Mucosa of stomach (tissue), 1 donor: Measurements from ENCODE around the gene ZBTB20.

Experiments
- H3K27me3 ChIP-seq: one replicate; pipeline ENCODE4 v1.7.0; 2013; ENCODE audit warnings: mild to moderate bottlenecking, low read length; ENCODE audit not compliant: control insufficient read depth, insufficient read depth
- H3K36me3 ChIP-seq: one replicate; pipeline ENCODE4 v1.7.0; 2013; ENCODE audit warnings: low read length; ENCODE audit not compliant: control insufficient read depth, insufficient read depth
- H3K4me1 ChIP-seq: one replicate; pipeline ENCODE4 v1.7.0; 2013; ENCODE audit warnings: mild to moderate bottlenecking, low read length; ENCODE audit not compliant: control insufficient read depth, insufficient read depth
- H3K4me3 ChIP-seq: one replicate; pipeline ENCODE4 v1.7.0; 2013; ENCODE audit warnings: low read length
- H3K9ac ChIP-seq: one replicate; pipeline ENCODE4 v1.7.0; 2013; ENCODE audit warnings: mild to moderate bottlenecking, low read length, moderate library complexity
- H3K9me3 ChIP-seq: one replicate; pipeline ENCODE4 v1.7.0; 2013; ENCODE audit warnings: mild to moderate bottlenecking, low read length, moderate library complexity; ENCODE audit not compliant: control insufficient read depth
- donor health status: Pancreatic carcinoma.

Gene ZBTB20

GRCh38 chr3:114590309-114591047 is 556.6 kb downstream of the ZBTB20 start:
- H3K4me3 ChIP-seq: no peak overlapping the region
- no peaks in the 10 kb centered on the region for H3K4me1 ChIP-seq
- H3K9ac ChIP-seq: no peak overlapping the region
- no peaks in the 10 kb centered on the region for H3K9me3 ChIP-seq
- no peaks in the 10 kb centered on the region for H3K36me3 ChIP-seq
- no peaks in the 10 kb centered on the region for H3K27me3 ChIP-seq

DNA sequence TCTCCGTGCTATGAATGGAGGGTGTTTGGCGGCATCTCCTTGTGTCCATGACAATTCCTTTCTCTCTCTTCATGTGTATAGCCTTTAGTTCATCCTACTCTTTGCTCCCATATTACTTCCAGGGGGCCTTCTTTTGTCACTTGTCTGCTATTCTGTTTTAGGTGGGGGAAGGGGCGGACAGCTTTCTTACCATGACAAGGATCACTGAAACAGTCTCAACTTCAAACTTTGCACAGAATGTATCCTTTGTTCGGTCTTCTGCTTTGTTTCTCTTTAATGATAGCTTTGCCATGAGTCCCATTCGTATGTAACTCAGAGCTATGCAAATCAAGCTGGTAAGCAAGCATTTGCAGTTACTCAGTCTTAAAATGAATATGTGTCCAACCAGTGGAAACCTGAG is 559.1 kb downstream of the ZBTB20 start:
- Histone ChIP-seq H3K9ac (no peak overlapping the region), H3K9me3 (no peaks in the 10 kb centered on the region), H3K36me3 (no peaks in the 10 kb centered on the region), H3K27me3 (no peaks in the 10 kb centered on the region), H3K4me3 (no peak overlapping the region), H3K4me1 (no peaks in the 10 kb centered on the region)

- Histone ChIP-seq H3K4me1 (no peaks in the 10 kb centered on the region), H3K4me3 (no peak overlapping the region), H3K9me3 (no peaks in the 10 kb centered on the region), H3K27me3 (no peaks in the 10 kb centered on the region), H3K36me3 (no peaks in the 10 kb centered on the region), H3K9ac (no peak overlapping the region)
These were observed 561.0 kb downstream of the ZBTB20 start for GRCh38 chr3:114586119-114586518.

- no peaks in the 10 kb centered on the region for H3K9me3 ChIP-seq
- H3K4me3 ChIP-seq: no peak overlapping the region
- H3K4me1 ChIP-seq: no peaks in the 10 kb centered on the region
- H3K27me3 ChIP-seq: no peaks in the 10 kb centered on the region
- H3K9ac ChIP-seq: no peak overlapping the region
- no peaks in the 10 kb centered on the region for H3K36me3 ChIP-seq
These were observed 561.4 kb downstream of the ZBTB20 start for GRCh38 chr3:114585687-114586086.

DNA sequence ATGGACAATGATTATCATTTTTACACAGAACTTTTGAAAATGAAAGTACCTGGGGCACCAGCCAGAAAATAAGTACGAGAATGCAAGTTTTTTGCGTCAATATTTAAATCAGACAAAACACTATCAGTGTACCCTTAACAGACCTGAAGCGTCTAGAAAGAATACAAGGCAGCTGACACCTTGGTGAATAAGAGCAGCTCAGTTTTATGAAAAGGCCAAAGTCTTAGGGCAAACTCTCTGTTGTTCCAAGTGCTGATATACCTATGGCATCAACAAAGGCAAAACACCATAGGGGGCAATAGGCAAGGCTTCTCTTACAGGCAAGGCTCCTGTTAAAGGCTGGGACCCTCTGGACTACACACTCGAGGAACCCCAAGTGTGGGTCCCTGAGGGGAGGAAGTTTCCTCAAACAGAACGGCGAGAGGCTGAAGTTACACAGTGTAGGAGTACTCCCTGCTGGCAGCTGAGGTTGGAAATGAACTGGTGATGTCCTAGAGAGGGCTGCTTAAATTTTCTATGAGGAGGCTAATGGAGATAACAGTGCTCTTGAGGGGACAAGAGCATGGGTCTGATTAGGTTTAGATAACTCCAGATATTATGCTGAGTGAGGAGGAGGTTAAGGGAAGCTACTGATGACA is 562.2 kb downstream of the ZBTB20 start:
- H3K9ac ChIP-seq: no peak overlapping the region
- H3K4me3 ChIP-seq: no peak overlapping the region

GRCh38 chr3:114582929-114583328 is 564.2 kb downstream of the ZBTB20 start:
- Histone ChIP-seq H3K9ac (no peak overlapping the region), H3K36me3 (no peaks in the 10 kb centered on the region), H3K9me3 (no peaks in the 10 kb centered on the region), H3K27me3 (no peaks in the 10 kb centered on the region), H3K4me1 (no peaks in the 10 kb centered on the region), H3K4me3 (no peak overlapping the region)

More for the DNA sequence above, 562.2 kb downstream of the ZBTB20 start:
- Histone ChIP-seq H3K9me3 (no peaks in the 10 kb centered on the region), H3K27me3 (no peaks in the 10 kb centered on the region), H3K4me1 (no peaks in the 10 kb centered on the region), H3K36me3 (no peaks in the 10 kb centered on the region)

- Histone ChIP-seq H3K27me3 (no peaks in the 10 kb centered on the region), H3K36me3 (no peaks in the 10 kb centered on the region), H3K4me1 (no peaks in the 10 kb centered on the region), H3K9ac (no peak overlapping the region), H3K9me3 (no peaks in the 10 kb centered on the region), H3K4me3 (no peak overlapping the region)
These were observed 574.6 kb downstream of the ZBTB20 start for GRCh38 chr3:114572364-114573062.

DNA sequence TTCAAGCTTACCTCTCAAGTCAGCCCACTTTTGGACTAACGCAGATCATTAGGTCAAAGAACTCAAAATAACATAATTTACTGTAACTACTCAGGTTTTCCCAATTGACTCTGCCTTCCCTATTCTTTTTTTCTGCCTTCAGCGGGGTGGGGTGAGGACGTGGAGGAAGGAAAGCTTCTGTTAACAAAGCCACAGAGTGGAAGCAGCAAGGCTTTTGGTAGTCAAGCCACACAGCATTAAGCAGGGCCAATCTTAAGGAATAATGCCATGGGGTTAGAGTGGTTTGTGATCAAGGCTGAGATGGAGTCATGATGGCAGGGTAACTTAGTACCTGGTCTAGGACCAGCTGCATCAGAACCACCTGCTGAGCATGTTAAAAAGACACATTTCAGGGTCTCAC is 575.7 kb downstream of the ZBTB20 start:
- Histone ChIP-seq H3K4me1 (no peaks in the 10 kb centered on the region), H3K4me3 (no peak overlapping the region), H3K9me3 (no peaks in the 10 kb centered on the region)

DNA sequence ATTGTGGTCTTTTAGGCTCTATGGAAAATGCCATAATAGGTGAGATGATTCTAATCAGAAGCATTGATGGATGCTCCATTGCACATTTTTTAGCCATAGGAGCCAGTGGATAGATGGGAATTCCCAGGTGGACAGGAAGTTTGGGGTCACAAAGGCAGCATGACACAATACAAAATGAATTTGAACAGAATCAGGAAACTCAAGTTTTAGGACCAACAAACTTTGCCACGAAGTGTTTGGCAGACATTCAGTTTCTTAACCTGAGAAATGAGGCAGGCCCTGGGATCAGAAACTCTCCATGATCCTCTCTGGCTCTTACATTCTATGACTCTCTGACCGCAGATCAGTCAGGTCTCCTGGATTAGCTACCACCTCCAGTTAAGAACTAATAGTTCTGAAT is 577.9 kb downstream of the ZBTB20 start:
- H3K27me3 ChIP-seq: no peaks in the 10 kb centered on the region
- H3K9me3 ChIP-seq: no peaks in the 10 kb centered on the region
- no peaks in the 10 kb centered on the region for H3K36me3 ChIP-seq
- H3K4me3 ChIP-seq: no peak overlapping the region
- no peaks in the 10 kb centered on the region for H3K4me1 ChIP-seq
- no peak overlapping the region for H3K9ac ChIP-seq

More for the DNA sequence above, 575.7 kb downstream of the ZBTB20 start:
- Histone ChIP-seq H3K36me3 (no peaks in the 10 kb centered on the region), H3K27me3 (no peaks in the 10 kb centered on the region), H3K9ac (no peak overlapping the region)

- Histone ChIP-seq H3K9me3 (no peaks in the 10 kb centered on the region), H3K36me3 (no peaks in the 10 kb centered on the region), H3K27me3 (no peaks in the 10 kb centered on the region), H3K9ac (no peak overlapping the region), H3K4me3 (no peak overlapping the region), H3K4me1 (peaks cover 3% of the 10 kb centered on the region)
These were observed 579.3 kb downstream of the ZBTB20 start for GRCh38 chr3:114567771-114568170.

GRCh38 chr3:114566767-114567166 is 580.3 kb downstream of the ZBTB20 start:
- H3K9me3 ChIP-seq: no peaks in the 10 kb centered on the region
- no peak overlapping the region for H3K9ac ChIP-seq
- no peak overlapping the region for H3K4me3 ChIP-seq
- no peaks in the 10 kb centered on the region for H3K27me3 ChIP-seq
- peaks cover 7% of the 10 kb centered on the region for H3K4me1 ChIP-seq
- no peaks in the 10 kb centered on the region for H3K36me3 ChIP-seq

DNA sequence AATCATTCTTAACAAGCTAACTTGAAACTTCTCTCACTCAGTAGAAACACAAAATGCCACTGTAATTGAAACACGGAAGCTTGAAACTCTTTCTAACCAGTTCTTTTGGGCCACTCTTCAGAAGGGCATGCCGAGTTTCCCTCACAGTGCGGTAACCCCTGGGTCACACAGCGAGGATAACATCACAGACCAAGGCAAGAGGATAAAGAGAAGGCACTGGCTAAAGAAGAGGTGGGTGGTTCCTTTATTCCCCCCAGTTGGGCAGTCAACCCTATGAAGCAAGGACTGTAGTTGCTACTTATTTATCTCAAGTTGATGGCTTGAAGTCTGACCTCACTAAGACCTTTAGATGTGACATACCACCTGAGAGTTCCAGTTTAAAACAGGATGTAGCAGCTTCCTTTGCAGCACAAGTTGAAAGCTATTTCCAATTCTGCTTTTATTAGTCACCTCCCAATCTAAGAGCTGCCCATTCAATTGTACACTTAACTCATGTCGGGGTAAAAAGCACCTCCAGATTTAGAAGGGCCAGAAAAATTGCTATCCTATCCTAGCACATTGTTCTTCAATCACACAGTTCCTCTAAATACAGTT is 580.8 kb downstream of the ZBTB20 start:
- H3K9ac ChIP-seq: no peak overlapping the region
- no peaks in the 10 kb centered on the region for H3K36me3 ChIP-seq
- H3K4me1 ChIP-seq: peaks cover 7% of the 10 kb centered on the region
- H3K4me3 ChIP-seq: no peak overlapping the region
- H3K27me3 ChIP-seq: no peaks in the 10 kb centered on the region
- no peaks in the 10 kb centered on the region for H3K9me3 ChIP-seq
